ENCODE results near the gene CCDC50. TPM values are rescaled to one million over a fixed set of nuclear protein-coding genes. Genes with fewer than 3 reads are reported as not detected.

CCDC50 gene
- total RNA-seq, 2 experiments from 2014 or later: 4.8 to 5.3 TPM

DNA sequence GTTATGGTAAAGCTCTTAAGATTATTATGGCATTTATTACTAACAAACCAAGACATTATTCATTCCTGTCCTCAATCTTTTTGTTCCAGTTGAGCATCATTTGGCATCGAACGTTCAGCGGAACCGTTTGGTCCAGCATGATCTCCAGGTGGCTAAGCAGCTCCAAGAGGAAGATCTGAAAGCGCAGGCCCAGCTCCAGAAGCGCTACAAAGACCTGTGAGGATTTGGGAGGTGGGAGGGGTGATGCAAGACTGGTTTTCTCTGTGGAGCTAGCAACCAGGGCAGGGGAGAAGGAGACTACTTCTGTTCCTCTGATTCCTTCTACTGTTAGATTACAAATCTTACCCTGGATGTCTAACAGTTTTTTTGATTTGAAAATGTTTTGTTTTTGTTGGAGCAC, 28.7 kb downstream of the CCDC50 start:
- peaks cover 7% of the 10 kb centered on the region for H3K4me1 Mint-ChIP-seq (ENCODE audit: low read depth)
- CTCF ChIA-PET: interaction anchor here (0.6 kb wide), 1 partner anchor 274 kb away, joined by 3 read pairs; no protein-coding TSS in a partner anchor
- intact Hi-C loops (cut with micrococcal nuclease): loop anchor here (2.0 kb wide), 1 partner anchor 15 kb away; no protein-coding TSS in a partner anchor
- H3K9me3 Mint-ChIP-seq: no peaks in the 10 kb centered on the region
- H3K36me3 Mint-ChIP-seq (ENCODE audit: low read depth): no peaks in the 10 kb centered on the region
- DNase-seq: no peak
- H3K4me3 Mint-ChIP-seq: no peak overlapping the region
- H3K27ac Mint-ChIP-seq: no peak overlapping the region
- no peaks in the 10 kb centered on the region for H3K27me3 Mint-ChIP-seq (ENCODE audit: low read depth)

DNA sequence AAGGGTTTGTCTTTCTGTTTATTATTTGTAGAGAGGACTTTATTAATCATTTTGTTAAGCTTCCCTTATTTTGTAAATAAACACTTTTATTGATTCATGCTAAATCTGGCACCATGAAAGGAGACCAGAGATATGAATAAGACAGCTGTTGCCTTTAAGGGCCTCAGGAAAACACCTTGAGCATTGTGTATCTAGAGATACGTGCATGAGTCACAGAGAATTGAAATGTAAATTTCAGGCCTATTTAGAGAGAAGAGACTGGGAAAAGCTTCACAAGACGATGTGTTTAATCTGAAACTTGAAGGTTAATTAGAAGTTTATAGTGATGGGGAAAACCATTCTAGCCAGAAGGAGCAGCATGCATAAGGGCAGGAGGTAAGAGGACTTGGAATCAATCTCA, 29.7 kb downstream of the CCDC50 start:
- Mint-ChIP-seq H3K36me3 (ENCODE audit: low read depth) (no peaks in the 10 kb centered on the region), H3K9me3 (no peaks in the 10 kb centered on the region), H3K4me1 (ENCODE audit: low read depth) (peaks cover 7% of the 10 kb centered on the region), H3K27me3 (ENCODE audit: low read depth) (no peaks in the 10 kb centered on the region), H3K4me3 (no peak overlapping the region), H3K27ac (no peak overlapping the region)
- intact Hi-C loops (cut with micrococcal nuclease): no loop called here
- CTCF ChIA-PET: no interaction called here
- no peak for DNase-seq

DNA sequence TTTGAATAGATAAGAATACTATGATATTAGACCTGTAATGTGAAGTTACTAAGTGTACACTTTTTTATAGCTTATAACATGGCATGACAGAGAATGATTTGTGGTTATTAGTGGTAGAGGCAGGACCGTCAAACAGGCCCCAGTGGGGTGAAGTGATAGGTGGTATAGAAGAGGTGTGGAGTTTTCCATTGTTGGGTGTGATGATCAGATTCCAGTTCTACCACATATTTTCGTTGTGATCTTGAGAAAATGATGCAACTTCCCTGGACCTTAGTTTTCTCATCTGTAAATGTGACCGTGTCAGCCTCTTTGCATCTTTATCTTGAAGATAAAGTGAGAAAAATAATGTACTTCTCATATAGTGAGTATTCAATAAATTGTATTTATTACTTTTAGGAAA, 31.4 kb downstream of the CCDC50 start:
- CTCF ChIA-PET: no interaction called here
- Mint-ChIP-seq H3K4me1 (ENCODE audit: low read depth) (peaks cover 7% of the 10 kb centered on the region), H3K36me3 (ENCODE audit: low read depth) (no peaks in the 10 kb centered on the region), H3K27me3 (ENCODE audit: low read depth) (no peaks in the 10 kb centered on the region), H3K9me3 (no peaks in the 10 kb centered on the region), H3K27ac (no peak overlapping the region), H3K4me3 (no peak overlapping the region)
- no peak for DNase-seq
- intact Hi-C loops (cut with micrococcal nuclease): no loop called here

DNA sequence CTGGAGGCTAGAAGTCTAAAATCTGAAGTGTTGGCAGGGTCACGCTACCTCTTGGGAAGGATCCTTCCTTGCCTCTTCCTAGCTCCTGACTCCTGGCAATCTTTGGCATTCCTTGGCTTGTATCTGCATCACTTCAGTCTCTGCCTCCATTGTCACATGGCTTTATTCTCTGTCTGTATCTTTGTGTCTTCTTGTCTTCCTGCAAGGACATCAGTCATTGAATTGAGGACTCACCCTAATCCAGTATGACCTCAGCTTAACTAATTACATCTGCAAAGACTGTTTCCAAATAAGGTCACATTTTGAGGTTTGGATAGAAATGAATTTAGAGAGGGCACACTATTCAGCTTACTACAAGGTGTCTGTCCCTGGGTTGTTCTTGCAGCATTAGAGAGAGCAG, 32.3 kb downstream of the CCDC50 start:
- intact Hi-C loops (cut with micrococcal nuclease): no loop called here
- Mint-ChIP-seq H3K4me1 (ENCODE audit: low read depth) (peaks cover 7% of the 10 kb centered on the region), H3K9me3 (no peaks in the 10 kb centered on the region), H3K36me3 (ENCODE audit: low read depth) (no peaks in the 10 kb centered on the region), H3K27me3 (ENCODE audit: low read depth) (no peaks in the 10 kb centered on the region), H3K27ac (no peak overlapping the region), H3K4me3 (no peak overlapping the region)
- CTCF ChIA-PET: no interaction called here
- no peak for DNase-seq

DNA sequence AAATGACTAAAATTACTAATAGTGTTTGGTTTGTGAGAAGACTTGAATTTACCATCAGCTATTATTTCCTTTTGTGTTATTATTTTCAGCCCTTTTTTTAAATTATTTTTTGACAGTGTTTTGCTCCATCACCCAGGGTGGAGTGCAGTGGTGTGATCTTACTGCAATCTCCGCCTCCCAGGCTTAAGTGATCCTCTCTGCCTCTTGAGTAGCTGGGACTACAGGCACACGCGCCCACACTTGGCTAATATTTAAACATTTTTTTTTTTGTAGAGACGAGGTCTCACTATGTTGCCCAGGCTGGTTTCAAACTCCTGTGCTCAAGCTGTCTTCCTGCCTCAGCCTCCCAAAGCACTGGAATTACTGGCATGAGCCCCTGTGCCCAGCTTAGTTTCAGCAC, 32.8 kb downstream of the CCDC50 start:
- CTCF ChIA-PET: no interaction called here
- H3K27ac Mint-ChIP-seq: no peak overlapping the region
- intact Hi-C loops (cut with micrococcal nuclease): no loop called here
- DNase-seq: no peak
- no peaks in the 10 kb centered on the region for H3K27me3 Mint-ChIP-seq (ENCODE audit: low read depth)
- H3K36me3 Mint-ChIP-seq (ENCODE audit: low read depth): no peaks in the 10 kb centered on the region
- peaks cover 7% of the 10 kb centered on the region for H3K4me1 Mint-ChIP-seq (ENCODE audit: low read depth)
- no peak overlapping the region for H3K4me3 Mint-ChIP-seq
- no peaks in the 10 kb centered on the region for H3K9me3 Mint-ChIP-seq

DNA sequence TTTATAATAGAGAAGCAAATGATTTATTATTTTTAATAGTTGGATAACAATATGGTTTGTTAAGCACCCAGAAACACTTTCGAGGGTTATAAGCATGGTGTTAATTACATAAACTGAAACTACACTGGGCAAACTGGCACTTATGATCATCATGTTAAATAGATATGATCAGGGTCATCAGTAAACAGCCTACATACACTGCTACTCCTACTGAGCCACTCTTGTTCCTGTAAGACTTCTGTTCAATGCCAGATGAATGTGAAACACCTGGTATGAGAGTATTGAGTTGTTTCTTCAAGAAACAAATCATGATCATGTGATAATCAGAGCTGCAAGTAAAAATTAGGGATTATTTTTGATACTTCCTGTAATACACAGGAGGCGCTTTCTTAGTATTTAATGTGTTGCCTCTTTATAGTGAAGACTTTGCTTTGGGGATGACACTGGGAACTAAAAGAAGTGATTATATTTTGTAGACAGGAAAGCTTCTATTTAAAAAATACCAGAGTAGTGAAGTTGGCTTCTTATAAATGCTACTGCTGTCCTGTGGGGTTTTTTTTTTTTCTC, 33.4 kb downstream of the CCDC50 start:
- H3K9me3 Mint-ChIP-seq: no peaks in the 10 kb centered on the region
- H3K4me1 Mint-ChIP-seq (ENCODE audit: low read depth): peaks cover 7% of the 10 kb centered on the region
- H3K36me3 Mint-ChIP-seq (ENCODE audit: low read depth): no peaks in the 10 kb centered on the region
- DNase-seq: no peak
- H3K27me3 Mint-ChIP-seq (ENCODE audit: low read depth): no peaks in the 10 kb centered on the region
- no peak overlapping the region for H3K4me3 Mint-ChIP-seq
- no peak overlapping the region for H3K27ac Mint-ChIP-seq
- intact Hi-C loops (cut with micrococcal nuclease): no loop called here
- CTCF ChIA-PET: interaction anchor here (0.7 kb wide), 1 partner anchor 1304 kb away, joined by 4 read pairs; no protein-coding TSS in a partner anchor

DNA sequence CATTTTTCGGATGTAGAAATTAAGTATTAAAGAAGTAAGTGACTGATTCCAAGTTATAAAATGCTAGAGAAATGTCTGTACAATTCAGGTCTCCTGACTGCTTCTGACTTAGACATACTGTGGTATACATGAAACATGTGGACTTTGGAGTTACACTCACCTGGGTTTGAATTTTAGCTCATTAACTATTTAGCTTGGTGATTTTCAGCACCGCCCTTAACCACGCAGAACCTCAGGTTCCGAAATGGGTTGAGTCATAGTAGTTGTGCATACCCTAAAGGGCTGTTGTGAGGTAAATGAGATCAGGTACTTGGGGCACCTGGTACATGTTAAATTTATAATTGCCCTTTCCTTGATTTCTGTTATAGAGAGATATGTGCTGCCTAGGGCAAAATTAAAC, 34.0 kb downstream of the CCDC50 start:
- H3K36me3 Mint-ChIP-seq (ENCODE audit: low read depth): no peaks in the 10 kb centered on the region
- no peaks in the 10 kb centered on the region for H3K27me3 Mint-ChIP-seq (ENCODE audit: low read depth)
- peaks cover 7% of the 10 kb centered on the region for H3K4me1 Mint-ChIP-seq (ENCODE audit: low read depth)
- CTCF ChIA-PET: no interaction called here
- no peak overlapping the region for H3K4me3 Mint-ChIP-seq
- DNase-seq: no peak
- no peak overlapping the region for H3K27ac Mint-ChIP-seq
- intact Hi-C loops (cut with micrococcal nuclease): no loop called here
- no peaks in the 10 kb centered on the region for H3K9me3 Mint-ChIP-seq

DNA sequence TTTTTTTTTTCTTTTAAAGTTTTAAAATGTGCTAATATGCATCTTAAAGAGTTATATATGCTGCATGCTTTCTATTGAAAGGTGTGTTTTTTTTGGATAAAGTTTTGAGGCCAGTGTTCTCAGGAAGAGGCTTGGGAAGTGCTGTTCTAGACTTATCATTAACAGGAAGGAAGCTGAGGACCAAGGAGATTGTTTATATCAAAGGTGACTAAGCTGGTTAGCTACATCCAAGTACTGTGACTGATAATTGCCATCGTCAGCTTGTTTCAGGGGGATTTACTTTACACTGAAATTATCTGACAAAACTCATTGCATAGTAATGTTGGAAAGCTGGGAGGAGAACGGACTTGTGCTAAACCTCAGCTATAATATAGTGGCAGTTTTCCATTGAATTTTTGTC, 37.5 kb downstream of the CCDC50 start:
- no peak for DNase-seq
- Mint-ChIP-seq H3K4me3 (no peak overlapping the region), H3K4me1 (ENCODE audit: low read depth) (no peaks in the 10 kb centered on the region), H3K36me3 (ENCODE audit: low read depth) (no peaks in the 10 kb centered on the region), H3K9me3 (no peaks in the 10 kb centered on the region), H3K27me3 (ENCODE audit: low read depth) (no peaks in the 10 kb centered on the region), H3K27ac (no peak overlapping the region)
- CTCF ChIA-PET: interaction anchor here (0.7 kb wide), 1 partner anchor 30 kb away, joined by 3 read pairs; no protein-coding TSS in a partner anchor
- intact Hi-C loops (cut with micrococcal nuclease): no loop called here

DNA sequence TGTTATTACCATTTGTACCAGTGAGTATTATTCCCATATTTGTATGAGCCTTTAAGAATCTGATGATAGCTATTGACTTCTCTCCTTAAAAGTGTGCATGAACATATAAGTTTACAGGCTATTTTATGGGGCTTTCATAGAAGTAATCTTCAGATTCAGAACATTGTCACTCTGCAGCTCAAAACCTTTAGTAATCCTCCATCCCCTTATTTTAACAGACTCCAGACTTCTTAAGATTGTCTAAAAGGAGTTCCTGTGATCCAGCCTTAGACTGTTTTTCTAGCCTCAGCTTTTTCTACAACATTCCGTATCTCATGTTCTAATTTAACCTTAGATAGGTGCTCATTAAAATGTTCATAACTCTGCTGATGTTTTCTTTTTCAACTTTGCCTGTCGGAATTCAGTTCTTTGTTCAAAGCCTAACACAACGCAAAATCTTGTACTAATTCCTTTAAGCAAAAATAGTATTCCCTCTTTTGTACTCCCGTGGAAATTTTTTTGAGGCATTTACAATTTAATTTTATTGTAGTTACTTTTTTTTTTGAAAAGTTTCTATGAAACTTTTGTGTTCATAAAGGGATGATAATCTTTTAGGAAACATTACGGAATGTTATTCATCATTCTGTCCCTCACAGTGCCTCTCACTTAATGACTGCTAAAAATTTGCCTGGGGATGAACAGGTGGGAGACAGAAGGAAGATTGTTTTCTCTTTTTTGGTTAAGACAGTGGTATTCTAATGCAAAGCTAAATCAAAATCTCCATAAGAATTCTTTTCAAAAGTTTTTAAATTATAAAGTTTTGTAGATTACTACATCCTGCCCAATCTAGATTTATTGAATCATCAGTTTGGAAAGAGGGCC, 39.8 kb downstream of the CCDC50 start:
- Mint-ChIP-seq H3K4me1 (ENCODE audit: low read depth) (no peaks in the 10 kb centered on the region), H3K9me3 (no peaks in the 10 kb centered on the region), H3K27me3 (ENCODE audit: low read depth) (no peaks in the 10 kb centered on the region), H3K36me3 (ENCODE audit: low read depth) (no peaks in the 10 kb centered on the region), H3K4me3 (no peak overlapping the region), H3K27ac (no peak overlapping the region)
- DNase-seq: no peak
- intact Hi-C loops (cut with micrococcal nuclease): no loop called here
- CTCF ChIA-PET: no interaction called here

DNA sequence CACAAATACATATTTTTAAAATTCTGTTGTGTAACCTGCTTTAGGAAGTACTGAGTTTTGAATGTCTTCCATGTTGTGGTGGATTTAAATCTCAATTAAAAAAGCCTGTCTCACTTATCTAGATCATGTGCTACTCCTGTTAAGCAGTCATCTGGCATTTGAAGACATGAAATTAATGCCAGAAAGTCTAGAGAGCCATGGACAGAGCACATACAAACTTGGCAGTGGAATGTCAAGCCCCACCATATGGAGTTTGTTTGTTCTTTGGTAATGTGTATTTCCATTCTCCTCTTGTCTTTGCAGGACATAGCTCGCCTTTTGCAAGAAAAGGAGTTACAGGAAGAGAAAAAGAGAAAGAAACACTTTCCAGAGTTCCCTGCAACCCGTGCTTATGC, 40.4 kb downstream of the CCDC50 start:
- Mint-ChIP-seq H3K9me3 (no peaks in the 10 kb centered on the region), H3K27me3 (ENCODE audit: low read depth) (no peaks in the 10 kb centered on the region), H3K27ac (no peak overlapping the region), H3K4me1 (ENCODE audit: low read depth) (no peaks in the 10 kb centered on the region), H3K36me3 (ENCODE audit: low read depth) (no peaks in the 10 kb centered on the region), H3K4me3 (no peak overlapping the region)
- intact Hi-C loops (cut with micrococcal nuclease): no loop called here
- CTCF ChIA-PET: no interaction called here
- no peak for DNase-seq

DNA sequence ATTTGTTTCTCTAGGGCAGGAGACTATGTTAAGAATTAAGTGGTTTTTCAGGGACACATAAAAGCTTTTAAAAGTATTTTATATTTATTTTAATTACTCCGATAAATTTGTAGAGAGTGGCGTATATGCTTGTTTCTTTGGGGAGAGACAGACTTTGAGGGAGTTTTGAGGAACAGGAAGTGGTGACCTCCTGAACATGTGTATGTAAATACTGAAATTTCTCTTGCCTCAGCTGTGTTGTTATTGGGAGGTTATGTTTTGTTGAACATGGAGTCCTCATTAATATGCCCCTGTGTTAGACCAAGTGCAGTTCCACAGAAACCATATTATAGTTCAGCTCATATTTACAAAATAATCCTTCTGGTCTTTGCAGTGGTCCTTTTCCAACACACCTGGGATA, 42.9 kb downstream of the CCDC50 start:
- no peaks in the 10 kb centered on the region for H3K36me3 Mint-ChIP-seq (ENCODE audit: low read depth)
- no peaks in the 10 kb centered on the region for H3K27me3 Mint-ChIP-seq (ENCODE audit: low read depth)
- H3K27ac Mint-ChIP-seq: no peak overlapping the region
- CTCF ChIA-PET: no interaction called here
- intact Hi-C loops (cut with micrococcal nuclease): no loop called here
- H3K4me3 Mint-ChIP-seq: no peak overlapping the region
- no peaks in the 10 kb centered on the region for H3K4me1 Mint-ChIP-seq (ENCODE audit: low read depth)
- DNase-seq: no peak
- no peaks in the 10 kb centered on the region for H3K9me3 Mint-ChIP-seq

DNA sequence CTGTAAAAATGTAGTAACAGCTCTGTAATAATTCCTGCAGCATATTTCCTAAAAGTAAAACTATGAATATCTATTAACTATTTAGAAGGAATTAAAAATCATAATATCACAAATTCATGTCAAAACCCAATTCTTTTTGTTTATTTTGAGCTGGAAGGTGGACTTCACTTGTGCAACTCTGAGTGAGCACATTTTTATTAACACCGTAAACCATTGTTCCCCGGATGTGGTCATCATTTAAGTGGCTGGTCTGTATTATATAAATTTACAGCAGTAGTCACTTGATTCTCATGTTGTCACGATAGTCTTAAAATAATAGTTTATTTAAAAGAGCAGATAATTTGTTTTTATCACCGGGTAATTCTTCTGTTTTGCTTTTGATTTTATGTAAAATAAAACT, 44.1 kb downstream of the CCDC50 start:
- no peak overlapping the region for H3K4me3 Mint-ChIP-seq
- DNase-seq: no peak
- intact Hi-C loops (cut with micrococcal nuclease): no loop called here
- no peaks in the 10 kb centered on the region for H3K36me3 Mint-ChIP-seq (ENCODE audit: low read depth)
- H3K27me3 Mint-ChIP-seq (ENCODE audit: low read depth): no peaks in the 10 kb centered on the region
- CTCF ChIA-PET: interaction anchor here (0.6 kb wide), 1 partner anchor 27 kb away, joined by 4 read pairs; no protein-coding TSS in a partner anchor
- H3K9me3 Mint-ChIP-seq: no peaks in the 10 kb centered on the region
- H3K4me1 Mint-ChIP-seq (ENCODE audit: low read depth): no peaks in the 10 kb centered on the region
- H3K27ac Mint-ChIP-seq: no peak overlapping the region

DNA sequence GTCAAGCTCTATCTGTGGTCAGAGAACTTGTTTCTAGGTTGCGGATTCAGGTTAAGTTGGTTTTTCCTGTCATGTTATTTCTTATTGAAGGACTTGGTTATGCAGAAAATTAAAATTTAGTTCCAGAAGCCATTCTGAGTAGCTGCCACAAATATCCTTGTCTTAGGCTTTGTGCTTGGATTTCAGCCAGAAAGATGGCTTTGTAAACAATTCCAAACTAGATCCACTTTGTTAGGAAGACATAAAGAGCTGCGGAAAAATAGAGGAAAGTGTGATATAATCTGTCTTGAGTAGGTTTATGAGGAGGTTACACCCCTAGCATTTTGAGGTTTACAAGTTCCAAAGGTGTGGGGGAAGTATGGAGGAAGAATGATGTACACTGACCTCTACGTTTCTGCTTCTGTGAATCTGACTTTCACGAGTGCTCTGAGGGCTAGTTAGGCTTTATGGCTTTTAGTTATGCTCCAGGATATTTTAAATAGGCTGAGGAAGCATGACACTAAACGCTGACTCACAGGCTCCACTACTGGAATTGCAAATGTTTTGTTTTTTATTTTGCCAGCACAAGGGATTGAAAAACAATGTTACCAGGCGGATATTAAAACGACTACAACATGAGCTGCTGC, 47.4 kb downstream of the CCDC50 start:
- intact Hi-C loops (cut with micrococcal nuclease): no loop called here
- Mint-ChIP-seq H3K27ac (no peak overlapping the region), H3K4me1 (ENCODE audit: low read depth) (peaks cover 3% of the 10 kb centered on the region), H3K9me3 (peaks cover 2% of the 10 kb centered on the region), H3K27me3 (ENCODE audit: low read depth) (no peaks in the 10 kb centered on the region), H3K4me3 (no peak overlapping the region), H3K36me3 (ENCODE audit: low read depth) (no peaks in the 10 kb centered on the region)
- CTCF ChIA-PET: no interaction called here
- DNase-seq: no peak

Measured in activated naive CD4-positive, alpha-beta T cell treated with anti-CD3 and anti-CD28 coated beads for 36 hours (primary cell).